Osteocyte (in vitro differentiated cells): ENCODE measurements around the gene GADL1. TPM values are rescaled to one million over a fixed set of nuclear protein-coding genes. Genes with fewer than 3 reads are reported as not detected.

Experiments
- DNase-seq: peaks from one replicate; pipeline ENCODE4 v3.0.0; 2021; ENCODE audit warnings: mixed read lengths; ENCODE audit not compliant: unreplicated experiment; ENCODE audit errors: extremely low spot score
- H3K27ac Mint-ChIP-seq: one replicate; pipeline ENCODE4 v1.8.0; 2021; ENCODE audit warnings: mild to moderate bottlenecking, mixed read lengths; ENCODE audit not compliant: unreplicated experiment
- H3K27me3 Mint-ChIP-seq: one replicate; pipeline ENCODE4 v1.8.0; 2021; ENCODE audit warnings: mixed read lengths; ENCODE audit not compliant: unreplicated experiment
- H3K36me3 Mint-ChIP-seq: one replicate; pipeline ENCODE4 v1.8.0; 2021; ENCODE audit warnings: mixed read lengths; ENCODE audit not compliant: unreplicated experiment
- H3K4me1 Mint-ChIP-seq: one replicate; pipeline ENCODE4 v1.8.0; 2021; ENCODE audit warnings: mixed read lengths; ENCODE audit not compliant: unreplicated experiment
- H3K4me3 Mint-ChIP-seq: one replicate; pipeline ENCODE4 v1.8.0; 2021; ENCODE audit warnings: mild to moderate bottlenecking, moderate library complexity, mixed read lengths; ENCODE audit not compliant: unreplicated experiment
- H3K9me3 Mint-ChIP-seq: one replicate; pipeline ENCODE4 v1.8.0; 2021; ENCODE audit warnings: mixed read lengths; ENCODE audit not compliant: unreplicated experiment
- total RNA-seq: library from RNA; stranded (reverse); gene quantifications from 2 replicates; pipeline ENCODE4 v1.2.1, GENCODE V29; 2021
- TF ChIP-seq, protein P1 (sequence below): fragments of 200-600 bp; sonication (generic); IDR thresholded peaks from 2 replicates; pipeline ENCODE4 v1.5.0; 2021; ENCODE audit warnings: antibody characterized with exemption, mild to moderate bottlenecking, moderate library complexity

GADL1 gene
- total RNA-seq, 1 donor from 2014 or later: not detected

DNA sequence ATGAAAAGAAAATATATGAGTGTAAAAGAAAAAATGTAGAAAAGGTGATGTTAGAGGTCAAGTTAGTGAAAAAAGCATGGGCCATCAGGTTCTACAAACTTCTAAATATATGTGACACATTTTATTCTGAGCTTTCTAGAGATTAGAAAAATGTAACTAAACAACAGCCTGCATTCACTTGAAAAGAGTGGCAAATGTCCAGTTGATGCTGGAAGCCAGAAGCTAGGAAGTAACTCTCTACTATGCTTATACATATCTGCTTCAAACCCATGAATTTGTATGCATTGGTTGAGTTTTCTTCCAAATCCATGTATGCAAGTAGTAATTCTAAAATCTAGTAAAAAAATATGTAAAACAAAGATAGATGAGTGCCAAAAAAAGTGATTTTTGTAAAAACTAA is 164.5 kb downstream of the GADL1 start:
- Mint-ChIP-seq H3K9me3 (peaks cover 8% of the 10 kb centered on the region), H3K36me3 (no peaks in the 10 kb centered on the region), H3K4me3 (no peak overlapping the region), H3K4me1 (no peaks in the 10 kb centered on the region), H3K27me3 (no peaks in the 10 kb centered on the region), H3K27ac (no peak overlapping the region)
- DNase-seq: no peak
- TF ChIP-seq, protein P1, sequence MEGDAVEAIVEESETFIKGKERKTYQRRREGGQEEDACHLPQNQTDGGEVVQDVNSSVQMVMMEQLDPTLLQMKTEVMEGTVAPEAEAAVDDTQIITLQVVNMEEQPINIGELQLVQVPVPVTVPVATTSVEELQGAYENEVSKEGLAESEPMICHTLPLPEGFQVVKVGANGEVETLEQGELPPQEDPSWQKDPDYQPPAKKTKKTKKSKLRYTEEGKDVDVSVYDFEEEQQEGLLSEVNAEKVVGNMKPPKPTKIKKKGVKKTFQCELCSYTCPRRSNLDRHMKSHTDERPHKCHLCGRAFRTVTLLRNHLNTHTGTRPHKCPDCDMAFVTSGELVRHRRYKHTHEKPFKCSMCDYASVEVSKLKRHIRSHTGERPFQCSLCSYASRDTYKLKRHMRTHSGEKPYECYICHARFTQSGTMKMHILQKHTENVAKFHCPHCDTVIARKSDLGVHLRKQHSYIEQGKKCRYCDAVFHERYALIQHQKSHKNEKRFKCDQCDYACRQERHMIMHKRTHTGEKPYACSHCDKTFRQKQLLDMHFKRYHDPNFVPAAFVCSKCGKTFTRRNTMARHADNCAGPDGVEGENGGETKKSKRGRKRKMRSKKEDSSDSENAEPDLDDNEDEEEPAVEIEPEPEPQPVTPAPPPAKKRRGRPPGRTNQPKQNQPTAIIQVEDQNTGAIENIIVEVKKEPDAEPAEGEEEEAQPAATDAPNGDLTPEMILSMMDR: no peak

DNA sequence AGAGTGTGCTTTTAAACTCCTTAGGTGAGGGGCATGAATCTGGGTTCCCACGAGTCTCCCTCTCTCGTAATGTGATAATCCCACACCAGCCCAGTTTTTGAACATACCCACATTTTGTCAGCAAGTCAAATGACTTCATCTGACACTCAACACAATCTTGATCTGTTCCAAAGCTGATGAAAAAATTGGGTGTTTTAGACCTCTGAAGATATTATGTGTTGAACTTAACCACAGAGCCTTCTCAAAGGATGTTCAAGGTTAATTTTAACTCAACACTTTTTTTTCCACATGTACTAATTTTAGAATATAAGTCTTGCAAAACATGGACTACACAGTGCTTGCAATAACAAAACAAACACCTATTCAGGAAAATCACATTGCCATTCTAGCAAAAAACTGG is 164.9 kb downstream of the GADL1 start:
- Mint-ChIP-seq H3K36me3 (no peaks in the 10 kb centered on the region), H3K27me3 (no peaks in the 10 kb centered on the region), H3K9me3 (peaks cover 12% of the 10 kb centered on the region), H3K27ac (no peak overlapping the region), H3K4me1 (no peaks in the 10 kb centered on the region), H3K4me3 (no peak overlapping the region)
- no peak for DNase-seq
- TF ChIP-seq, protein P1: no peak

DNA sequence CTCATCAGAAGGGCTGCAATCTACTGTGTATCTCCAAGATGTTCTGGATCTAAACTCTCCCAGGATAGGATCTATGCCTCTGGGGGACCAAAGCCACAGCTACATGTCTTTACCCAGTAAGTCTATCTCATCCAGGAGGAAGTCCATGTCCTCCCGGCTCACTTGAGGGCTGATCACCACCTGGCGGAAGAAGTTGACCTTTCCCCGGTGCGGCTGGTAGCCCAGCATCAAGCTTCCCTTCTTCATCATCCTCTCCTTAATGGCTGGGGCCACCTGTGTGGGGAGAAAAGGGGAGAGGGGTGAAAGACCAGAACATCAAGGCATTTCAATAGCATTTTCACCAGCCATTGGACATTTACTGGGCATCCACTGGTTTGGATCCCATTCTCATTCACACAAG is 166.3 kb downstream of the GADL1 start:
- H3K9me3 Mint-ChIP-seq: peaks cover 12% of the 10 kb centered on the region
- no peaks in the 10 kb centered on the region for H3K36me3 Mint-ChIP-seq
- DNase-seq: no peak
- H3K4me3 Mint-ChIP-seq: no peak overlapping the region
- TF ChIP-seq, protein P1: no peak
- no peak overlapping the region for H3K27ac Mint-ChIP-seq
- H3K27me3 Mint-ChIP-seq: no peaks in the 10 kb centered on the region
- H3K4me1 Mint-ChIP-seq: no peaks in the 10 kb centered on the region

DNA sequence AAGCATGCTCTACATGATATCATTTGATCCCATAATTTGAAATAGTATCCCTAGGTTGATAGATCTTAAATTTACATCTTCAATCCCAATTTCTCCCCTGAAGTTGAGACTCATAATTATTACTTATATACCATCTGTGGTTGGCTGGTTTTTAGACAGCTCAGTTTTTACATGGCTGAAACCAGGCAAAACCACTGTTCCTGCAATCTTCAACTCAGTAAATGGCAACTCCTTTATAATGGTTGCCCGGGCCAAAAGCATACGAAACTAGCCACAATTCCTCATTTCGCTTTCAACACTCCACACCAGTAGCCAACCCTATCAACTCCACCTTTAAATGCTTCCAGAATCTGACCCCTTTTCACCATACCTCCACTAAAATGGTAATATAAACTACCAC is 169.6 kb downstream of the GADL1 start:
- DNase-seq: no peak
- Mint-ChIP-seq H3K4me1 (peaks cover 23% of the 10 kb centered on the region), H3K27ac (no peak overlapping the region), H3K9me3 (peaks cover 14% of the 10 kb centered on the region), H3K4me3 (no peak overlapping the region), H3K27me3 (no peaks in the 10 kb centered on the region), H3K36me3 (no peaks in the 10 kb centered on the region)
- TF ChIP-seq, protein P1: no peak

- no peak overlapping the region for H3K4me3 Mint-ChIP-seq
- TF ChIP-seq, protein P1: no peak
- H3K36me3 Mint-ChIP-seq: no peaks in the 10 kb centered on the region
- H3K9me3 Mint-ChIP-seq: peaks cover 14% of the 10 kb centered on the region
- peaks cover 25% of the 10 kb centered on the region for H3K4me1 Mint-ChIP-seq
- no peaks in the 10 kb centered on the region for H3K27me3 Mint-ChIP-seq
- no peak for DNase-seq
- no peak overlapping the region for H3K27ac Mint-ChIP-seq
These were observed 171.2 kb downstream of the GADL1 start for GRCh38 chr3:30723211-30723610.
